Neural crest cell (in vitro differentiated cells): ENCODE data around the gene MMD. TPM values are rescaled to one million over a fixed set of nuclear protein-coding genes. Genes with fewer than 3 reads are reported as not detected.
"Not testable (repeated sequence)": the region's sequence is repeated elsewhere in the genome, so short reads cannot be mapped to it uniquely, and the experiment has no call there.

Source experiments
- DNase-seq: peaks from one replicate; pipeline ENCODE4 v3.0.0; 2021; ENCODE audit warnings: low read depth, mixed read lengths, low spot score
- H3K27ac Mint-ChIP-seq: one replicate; pipeline ENCODE4 v1.8.0; 2021; ENCODE audit warnings: mild to moderate bottlenecking, mixed read lengths; ENCODE audit not compliant: unreplicated experiment
- H3K27me3 Mint-ChIP-seq: 2 replicates; pipeline ENCODE4 v1.8.0; 2021; ENCODE audit warnings: low read depth, mild to moderate bottlenecking, mixed read lengths
- H3K36me3 Mint-ChIP-seq: 2 replicates; pipeline ENCODE4 v1.8.0; 2021; ENCODE audit warnings: low read depth, mild to moderate bottlenecking, mixed read lengths
- H3K4me1 Mint-ChIP-seq: 2 replicates; pipeline ENCODE4 v1.8.0; 2021; ENCODE audit warnings: mixed read lengths
- H3K4me3 Mint-ChIP-seq: one replicate; pipeline ENCODE4 v1.8.0; 2021; ENCODE audit warnings: mild to moderate bottlenecking, mixed read lengths
- H3K9me3 Mint-ChIP-seq: 2 replicates; pipeline ENCODE4 v1.8.0; 2021; ENCODE audit warnings: mixed read lengths
- long read RNA-seq: library from polyadenylated mRNA; unstranded; transcript quantifications from one replicate; pipeline ENCODE4 v2.0.0, GENCODE V29; 2020
- total RNA-seq: library from RNA; stranded (reverse); gene quantifications from 2 replicates; pipeline ENCODE4 v1.2.1, GENCODE V29; 2021
- TF ChIP-seq, protein P1 (sequence below): fragments of 200-600 bp; sonication (generic); conservative IDR thresholded peaks from 2 replicates; pipeline ENCODE4 v1.5.0; 2021; ENCODE audit warnings: antibody characterized with exemption, mild to moderate bottlenecking

The MMD gene, protein sequence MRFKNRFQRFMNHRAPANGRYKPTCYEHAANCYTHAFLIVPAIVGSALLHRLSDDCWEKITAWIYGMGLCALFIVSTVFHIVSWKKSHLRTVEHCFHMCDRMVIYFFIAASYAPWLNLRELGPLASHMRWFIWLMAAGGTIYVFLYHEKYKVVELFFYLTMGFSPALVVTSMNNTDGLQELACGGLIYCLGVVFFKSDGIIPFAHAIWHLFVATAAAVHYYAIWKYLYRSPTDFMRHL
- 46.6 TPM in 2 replicates for total RNA-seq
- long read RNA-seq, transcript MMD-201 (7 exons, 2,735 nt): major isoform, 16 of 23 reads
- long read RNA-seq, partial matches to known transcripts: 1 of 23 reads
- long read RNA-seq, other reads (novel, unspliced or antisense): 5 of 23 reads

DNA sequence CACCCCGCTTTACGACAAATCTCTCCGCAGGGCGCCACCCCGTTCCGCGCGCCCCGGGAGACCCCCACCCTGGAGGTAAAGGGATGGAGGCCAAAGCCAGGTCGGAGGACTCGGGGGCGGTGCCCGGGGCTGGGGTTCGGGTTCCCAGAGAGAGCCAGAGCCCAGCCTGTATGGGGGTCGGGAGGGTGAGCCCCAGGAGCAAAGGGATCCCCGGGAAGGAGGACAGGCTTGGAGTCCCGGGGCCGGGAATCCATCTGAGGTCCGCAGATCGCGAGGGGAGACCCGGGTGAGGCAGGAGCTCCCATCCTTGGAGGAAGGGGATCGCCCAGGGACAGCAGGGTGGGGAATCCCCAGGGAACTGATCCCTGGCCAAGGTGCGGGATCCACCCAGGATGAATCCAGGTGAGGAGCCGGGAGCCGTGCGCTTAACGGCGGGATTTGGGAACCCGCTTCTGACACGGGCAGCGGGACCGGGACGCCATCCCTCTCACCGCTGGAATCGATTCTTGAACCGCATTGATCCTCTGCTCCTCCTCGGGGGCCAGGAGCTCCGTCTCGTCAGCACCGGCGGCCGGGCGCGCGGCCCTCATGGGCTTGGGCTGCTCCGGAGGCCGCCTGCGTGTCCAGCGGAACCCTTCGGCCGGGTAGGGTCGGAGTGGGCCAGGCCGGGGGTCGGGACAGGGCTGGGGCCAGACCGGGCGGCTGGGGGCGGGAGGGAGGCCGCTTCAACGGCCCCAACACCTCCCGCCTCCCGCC, at the start of gene MMD:
Gene MMD (minus strand): TSS at position 657 of the 756 bp plus-strand sequence. CDS start 140 bp downstream, at position 517.
- H3K27ac Mint-ChIP-seq: peak within 1 kb of the TSS; percentile 94
- peak within 1 kb of the TSS; percentile 93 for H3K4me3 Mint-ChIP-seq
- peaks cover 25% of the 10 kb centered on the region for H3K4me1 Mint-ChIP-seq
- no peak for DNase-seq
- H3K27me3 Mint-ChIP-seq: peaks cover 29% of the 10 kb centered on the region
- peaks cover 29% of the 10 kb centered on the region for H3K36me3 Mint-ChIP-seq
- TF ChIP-seq, protein P1, sequence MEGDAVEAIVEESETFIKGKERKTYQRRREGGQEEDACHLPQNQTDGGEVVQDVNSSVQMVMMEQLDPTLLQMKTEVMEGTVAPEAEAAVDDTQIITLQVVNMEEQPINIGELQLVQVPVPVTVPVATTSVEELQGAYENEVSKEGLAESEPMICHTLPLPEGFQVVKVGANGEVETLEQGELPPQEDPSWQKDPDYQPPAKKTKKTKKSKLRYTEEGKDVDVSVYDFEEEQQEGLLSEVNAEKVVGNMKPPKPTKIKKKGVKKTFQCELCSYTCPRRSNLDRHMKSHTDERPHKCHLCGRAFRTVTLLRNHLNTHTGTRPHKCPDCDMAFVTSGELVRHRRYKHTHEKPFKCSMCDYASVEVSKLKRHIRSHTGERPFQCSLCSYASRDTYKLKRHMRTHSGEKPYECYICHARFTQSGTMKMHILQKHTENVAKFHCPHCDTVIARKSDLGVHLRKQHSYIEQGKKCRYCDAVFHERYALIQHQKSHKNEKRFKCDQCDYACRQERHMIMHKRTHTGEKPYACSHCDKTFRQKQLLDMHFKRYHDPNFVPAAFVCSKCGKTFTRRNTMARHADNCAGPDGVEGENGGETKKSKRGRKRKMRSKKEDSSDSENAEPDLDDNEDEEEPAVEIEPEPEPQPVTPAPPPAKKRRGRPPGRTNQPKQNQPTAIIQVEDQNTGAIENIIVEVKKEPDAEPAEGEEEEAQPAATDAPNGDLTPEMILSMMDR: no peak
- H3K9me3 Mint-ChIP-seq: peaks cover 16% of the 10 kb centered on the region

DNA sequence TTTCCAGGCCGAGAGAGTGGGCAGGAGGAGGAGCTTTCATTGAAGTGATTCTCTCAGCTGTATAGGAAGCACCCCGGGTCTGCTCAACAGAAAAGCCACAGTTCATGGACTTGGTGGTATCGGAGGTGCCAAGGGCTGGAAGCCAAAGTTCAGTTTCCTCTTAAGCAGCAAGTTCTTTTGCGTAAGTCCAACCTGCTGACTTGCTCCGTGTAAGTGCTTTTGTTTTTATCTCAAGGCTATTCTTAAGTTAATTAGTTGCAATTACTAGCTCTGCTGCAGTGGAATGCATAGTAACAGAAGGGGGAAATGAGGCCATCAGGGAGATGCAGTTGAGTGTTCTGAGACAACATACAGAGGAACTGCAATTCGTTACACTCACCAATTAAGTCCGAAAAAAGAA, 45.0 kb upstream of the MMD start:
- H3K36me3 Mint-ChIP-seq: peaks cover 5% of the 10 kb centered on the region
- DNase-seq: no peak

DNA sequence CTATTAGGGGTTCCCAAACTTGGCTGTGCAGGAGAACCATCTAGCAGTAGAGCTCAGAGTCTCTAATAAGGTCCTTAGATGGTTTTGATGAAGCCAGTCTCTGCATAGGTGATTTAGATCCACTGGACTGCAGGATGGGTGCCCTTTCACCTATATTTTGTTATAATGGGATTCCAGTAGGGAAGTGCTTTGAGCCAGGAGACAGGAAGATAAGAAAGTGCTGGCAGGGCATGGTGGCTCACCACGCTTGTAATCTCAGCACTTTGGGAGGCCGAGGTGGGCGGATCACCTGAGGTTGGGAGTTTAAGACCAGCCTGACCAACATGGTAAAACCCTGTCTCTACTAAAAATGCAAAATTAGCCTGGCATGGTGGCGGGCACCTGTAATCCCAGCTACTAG, 44.1 kb upstream of the MMD start:
- not testable (repeated sequence) for H3K36me3 Mint-ChIP-seq, H3K4me1 Mint-ChIP-seq, H3K9me3 Mint-ChIP-seq, H3K27ac Mint-ChIP-seq, H3K4me3 Mint-ChIP-seq, DNase-seq, H3K27me3 Mint-ChIP-seq

More for the DNA sequence above, 45.0 kb upstream of the MMD start:
- Mint-ChIP-seq H3K27me3 (no peaks in the 10 kb centered on the region), H3K4me3 (no peak overlapping the region), H3K9me3 (peaks cover 6% of the 10 kb centered on the region), H3K4me1 (peaks cover 4% of the 10 kb centered on the region), H3K27ac (no peak overlapping the region)
- TF ChIP-seq, protein P1: no peak

DNA sequence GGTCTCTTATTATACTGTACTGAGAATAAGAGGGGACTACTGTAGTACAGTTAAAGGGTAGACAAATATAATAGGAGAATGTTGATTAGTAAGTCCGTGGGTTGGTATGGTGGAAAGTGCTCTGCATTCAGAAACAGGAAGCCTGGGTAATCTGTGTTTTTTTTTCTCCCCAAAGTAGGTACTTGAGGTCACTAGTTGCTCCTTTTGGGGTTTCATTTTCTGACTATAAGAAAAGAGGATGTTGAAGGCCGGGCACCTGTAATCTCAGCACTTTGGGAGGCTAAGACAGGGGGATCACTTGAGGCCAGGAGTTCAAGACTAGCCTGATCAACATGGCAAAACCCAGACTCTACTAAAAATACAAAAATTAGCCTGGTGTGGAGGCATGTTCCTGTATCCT, 42.0 kb upstream of the MMD start:
- no peak for DNase-seq
- H3K4me1 Mint-ChIP-seq: peaks cover 4% of the 10 kb centered on the region
- no peak overlapping the region for H3K27ac Mint-ChIP-seq
- H3K27me3 Mint-ChIP-seq: no peaks in the 10 kb centered on the region
- no peak overlapping the region for H3K4me3 Mint-ChIP-seq
- peaks cover 6% of the 10 kb centered on the region for H3K9me3 Mint-ChIP-seq
- TF ChIP-seq, protein P1: no peak
- H3K36me3 Mint-ChIP-seq: peaks cover 5% of the 10 kb centered on the region

DNA sequence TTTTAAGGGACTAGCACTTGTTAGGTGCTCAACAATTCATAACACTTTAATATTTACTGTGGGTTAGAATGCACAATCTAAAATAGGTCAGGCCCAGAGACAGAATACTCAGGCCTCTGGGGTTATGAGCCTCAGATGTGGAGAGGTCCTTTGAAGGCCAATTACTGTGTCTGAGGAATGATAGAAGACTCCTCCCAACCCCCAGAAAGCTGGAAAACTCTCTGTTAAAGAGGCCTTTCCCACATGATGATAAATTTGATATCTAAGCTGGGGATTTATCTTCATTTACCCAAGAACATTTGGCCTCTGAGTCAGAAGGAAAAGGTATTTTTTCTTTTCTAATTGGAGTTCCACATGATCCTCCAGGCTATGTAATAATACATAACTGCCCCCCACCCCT, 41.1 kb upstream of the MMD start:
- H3K36me3 Mint-ChIP-seq: no peaks in the 10 kb centered on the region
- no peak overlapping the region for H3K27ac Mint-ChIP-seq
- no peak for DNase-seq
- H3K4me1 Mint-ChIP-seq: peaks cover 4% of the 10 kb centered on the region
- TF ChIP-seq, protein P1: no peak
- no peaks in the 10 kb centered on the region for H3K27me3 Mint-ChIP-seq
- peaks cover 4% of the 10 kb centered on the region for H3K9me3 Mint-ChIP-seq
- H3K4me3 Mint-ChIP-seq: no peak overlapping the region

DNA sequence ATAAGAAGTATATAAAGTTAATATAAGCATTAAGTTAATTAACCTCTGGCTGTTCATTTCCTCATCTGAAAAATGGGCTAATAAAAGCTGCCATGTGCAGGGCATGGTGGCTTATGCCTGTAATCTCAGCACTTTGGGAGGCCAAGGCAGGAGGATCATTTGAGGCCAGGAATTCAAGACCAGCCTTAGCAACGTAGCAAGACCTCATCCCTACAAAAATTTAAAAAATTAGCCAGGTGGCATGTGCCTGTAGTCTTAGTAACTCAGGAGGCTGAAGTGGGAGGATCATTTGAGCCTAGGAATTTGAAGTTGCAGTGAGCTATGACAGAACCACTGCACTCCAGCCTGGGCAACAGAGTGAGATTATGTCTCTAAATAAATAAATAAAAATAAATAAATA, 40.6 kb upstream of the MMD start:
- peaks cover 4% of the 10 kb centered on the region for H3K9me3 Mint-ChIP-seq
- no peaks in the 10 kb centered on the region for H3K27me3 Mint-ChIP-seq
- H3K4me1 Mint-ChIP-seq: peaks cover 4% of the 10 kb centered on the region
- TF ChIP-seq, protein P1: no peak
- DNase-seq: no peak
- no peak overlapping the region for H3K27ac Mint-ChIP-seq
- no peaks in the 10 kb centered on the region for H3K36me3 Mint-ChIP-seq
- H3K4me3 Mint-ChIP-seq: no peak overlapping the region
